Measurements from ENCODE around the gene IQSEC1.

DNA sequence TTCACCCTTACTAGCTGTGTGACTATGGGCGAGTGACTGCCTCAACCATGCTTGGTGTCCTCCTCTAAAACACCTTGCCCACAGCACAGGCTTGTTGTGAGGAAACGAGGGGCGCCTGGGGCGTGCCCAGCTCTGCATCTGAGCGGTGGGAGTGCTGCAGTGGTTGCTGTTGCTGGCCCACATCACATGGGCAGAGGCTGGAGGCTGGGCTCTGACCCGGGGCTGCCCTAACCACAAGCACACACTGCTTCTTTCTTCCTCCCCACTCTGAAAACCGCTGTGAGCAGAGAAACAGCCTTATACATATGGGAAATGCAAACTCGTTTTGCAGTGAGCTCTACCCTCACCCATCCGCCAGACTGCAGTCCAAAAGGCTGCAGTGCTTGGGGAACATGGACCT, 157.1 kb downstream of the IQSEC1 start:
- TF ChIP-seq, protein P1, sequence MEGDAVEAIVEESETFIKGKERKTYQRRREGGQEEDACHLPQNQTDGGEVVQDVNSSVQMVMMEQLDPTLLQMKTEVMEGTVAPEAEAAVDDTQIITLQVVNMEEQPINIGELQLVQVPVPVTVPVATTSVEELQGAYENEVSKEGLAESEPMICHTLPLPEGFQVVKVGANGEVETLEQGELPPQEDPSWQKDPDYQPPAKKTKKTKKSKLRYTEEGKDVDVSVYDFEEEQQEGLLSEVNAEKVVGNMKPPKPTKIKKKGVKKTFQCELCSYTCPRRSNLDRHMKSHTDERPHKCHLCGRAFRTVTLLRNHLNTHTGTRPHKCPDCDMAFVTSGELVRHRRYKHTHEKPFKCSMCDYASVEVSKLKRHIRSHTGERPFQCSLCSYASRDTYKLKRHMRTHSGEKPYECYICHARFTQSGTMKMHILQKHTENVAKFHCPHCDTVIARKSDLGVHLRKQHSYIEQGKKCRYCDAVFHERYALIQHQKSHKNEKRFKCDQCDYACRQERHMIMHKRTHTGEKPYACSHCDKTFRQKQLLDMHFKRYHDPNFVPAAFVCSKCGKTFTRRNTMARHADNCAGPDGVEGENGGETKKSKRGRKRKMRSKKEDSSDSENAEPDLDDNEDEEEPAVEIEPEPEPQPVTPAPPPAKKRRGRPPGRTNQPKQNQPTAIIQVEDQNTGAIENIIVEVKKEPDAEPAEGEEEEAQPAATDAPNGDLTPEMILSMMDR (conservative IDR thresholded peaks at IDR 0.05; ENCODE audit: low read depth, low read length) = no peak
- no peak for TF ChIP-seq EZH2 (IDR thresholded peaks at IDR 0.05; ENCODE audit: borderline replicate concordance, low read depth, low read length, poor library complexity, severe bottlenecking)

Data from A673 (cell line).